ENCODE data around the gene COX7A1.
"Not testable (repeated sequence)": the region's sequence is repeated elsewhere in the genome, so short reads cannot be mapped to it uniquely, and the experiment has no call there.

GRCh38 chr19:36134867-36135266, 17.4 kb downstream of the COX7A1 start:
- TF ChIP-seq CTCF, POLR2A (IDR thresholded peaks at IDR 0.05): not testable (repeated sequence)
